Regular cardiac myocyte (primary cell): Measurements from ENCODE around the gene PRSS21. TPM values are rescaled to one million over a fixed set of nuclear protein-coding genes. Genes with fewer than 3 reads are reported as not detected.

ENCODE experiments used
- total RNA-seq: library from RNA; depleted of rRNA; stranded (reverse); fragments of >200 nt; gene quantifications from 2 replicates; pipeline ENCODE4 v1.2.3, GENCODE V29; 2014

The PRSS21 gene
- 1.7 TPM in 2 replicates for total RNA-seq

GRCh38 chr16:2816751-2817339, at the start of gene PRSS21:
PRSS21 (plus strand) TSS chr16:2817237; CDS start chr16:2817269, 32 bp downstream.

GRCh38 chr16:2777231-2777902, 39.7 kb upstream of the PRSS21 start, which contains the start of gene ELOB:
ELOB (minus strand) TSS chr16:2777280; CDS start chr16:2777239, 41 bp downstream.

GRCh38 chr16:2787406-2787805, 29.6 kb upstream of the PRSS21 start, which contains the start of gene PRSS33:
PRSS33 (minus strand) TSS chr16:2787560; CDS start chr16:2786547, 1,013 bp downstream.

DNA sequence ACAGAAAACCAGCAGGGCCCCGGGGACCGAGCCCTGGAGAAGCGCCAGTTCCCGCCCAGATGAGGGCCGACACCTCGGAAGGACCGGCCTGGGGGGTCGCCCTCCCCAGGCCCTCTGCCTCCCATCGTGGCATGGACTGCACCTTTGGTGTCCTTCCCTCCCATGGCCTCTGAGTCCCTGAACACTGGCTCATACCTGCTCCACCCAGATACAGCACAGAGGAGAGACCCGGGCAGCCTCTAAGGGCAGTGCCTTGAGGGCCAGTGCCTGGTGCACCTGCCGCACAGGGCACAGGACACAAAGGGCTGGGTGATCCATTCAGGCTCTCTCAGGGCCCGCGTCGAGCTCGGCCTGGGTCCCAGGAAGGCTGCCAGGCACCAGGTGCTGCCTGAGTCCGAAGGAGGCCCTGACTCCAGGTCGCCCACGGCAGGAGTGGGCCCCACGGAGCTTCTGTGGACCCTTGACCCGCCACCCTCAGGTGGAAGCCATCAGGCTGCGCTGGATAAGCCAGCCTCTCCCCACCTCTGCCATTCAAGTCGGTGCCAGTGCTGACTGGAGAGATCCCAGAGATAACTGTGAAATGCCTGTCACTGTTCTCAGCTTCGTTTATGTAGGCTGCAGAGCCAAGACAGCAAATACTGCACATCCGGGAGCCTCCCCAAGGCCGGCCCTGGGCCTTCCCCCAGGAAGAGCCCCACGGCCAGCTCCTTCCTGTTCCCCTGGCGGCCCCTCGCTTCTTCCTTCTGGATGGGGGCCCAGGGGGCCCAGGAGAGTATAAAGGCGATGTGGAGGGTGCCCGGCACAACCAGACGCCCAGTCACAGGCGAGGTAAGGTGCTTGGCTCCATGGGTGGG, 12.7 kb downstream of the PRSS21 start, which contains the start of gene ZG16B:
Gene ZG16B (plus strand): TSS at position 803 of the 854 bp plus-strand sequence. CDS start 139 bp downstream, outside the sequence.

GRCh38 chr16:2857451-2858244, 40.6 kb downstream of the PRSS21 start, which contains the start of gene PRSS22:
PRSS22 (minus strand) TSS chr16:2858170; CDS start chr16:2858104, 66 bp downstream.

Other genes with a start within 250 kb of the PRSS21 start
- gene KCTD5, start 134.7 kb upstream of the PRSS21 start, total RNA-seq: 21.4 and 32.6 TPM in 2 replicates
- 0.19 and 0.56 TPM in 2 replicates for gene PRSS27, start 97.0 kb upstream of the PRSS21 start, total RNA-seq
- gene SRRM2, start 64.6 kb upstream of the PRSS21 start, total RNA-seq: 38.5 and 43.7 TPM in 2 replicates
- gene ELOB, start 40.0 kb upstream of the PRSS21 start, total RNA-seq: 323 and 366 TPM in 2 replicates
- gene PRSS33, start 29.7 kb upstream of the PRSS21 start, total RNA-seq: not detected in 2 replicates
- not detected in 2 replicates for gene PRSS41, start 18.8 kb upstream of the PRSS21 start, total RNA-seq
- 2.5 and 3.8 TPM in 2 replicates for gene ZG16B, start 13.1 kb downstream of the PRSS21 start, total RNA-seq
- gene PRSS22, start 40.9 kb downstream of the PRSS21 start, total RNA-seq: under 0.01 TPM in 1 of 2 replicates, not detected in the other
- 45.1 and 91.6 TPM in 2 replicates for gene FLYWCH2, start 66.0 kb downstream of the PRSS21 start, total RNA-seq
- gene FLYWCH1, start 94.7 kb downstream of the PRSS21 start, total RNA-seq: 38.3 and 41.2 TPM in 2 replicates
- gene KREMEN2, start 147.0 kb downstream of the PRSS21 start, total RNA-seq: under 0.01 TPM in 1 of 2 replicates, not detected in the other
- 1.7 and 8.1 TPM in 2 replicates for gene PAQR4, start 152.1 kb downstream of the PRSS21 start, total RNA-seq
- 0.56 and 12.8 TPM in 2 replicates for gene PKMYT1, start 163.2 kb downstream of the PRSS21 start, total RNA-seq
- gene CLDN9, start 195.7 kb downstream of the PRSS21 start, total RNA-seq: not detected in 2 replicates
- 0.19 TPM in 1 of 2 replicates, not detected in the other for gene CLDN6, start 200.9 kb downstream of the PRSS21 start, total RNA-seq
- gene TNFRSF12A, start 203.1 kb downstream of the PRSS21 start, total RNA-seq: 258 and 401 TPM in 2 replicates
- gene HCFC1R1, start 206.7 kb downstream of the PRSS21 start, total RNA-seq: 7.1 and 10.4 TPM in 2 replicates
- gene THOC6, start 206.8 kb downstream of the PRSS21 start, total RNA-seq: 18.0 and 30.1 TPM in 2 replicates
- 0.38 and 0.56 TPM in 2 replicates for gene BICDL2, start 219.7 kb downstream of the PRSS21 start, total RNA-seq
- gene MMP25, start 229.3 kb downstream of the PRSS21 start, total RNA-seq: under 0.01 TPM in 1 of 2 replicates, not detected in the other
- gene IL32, start 248.4 kb downstream of the PRSS21 start, total RNA-seq: 7.1 and 32.4 TPM in 2 replicates